CD4-positive, alpha-beta T cell treated with Interleukin-21 for 1 hour (primary cell): ENCODE measurements around the gene TCF15.
"Not testable (repeated sequence)": the region's sequence is repeated elsewhere in the genome, so short reads cannot be mapped to it uniquely, and the experiment has no call there.

Experiments used
- DNase-seq: peaks from one replicate; pipeline ENCODE4 v3.0.0-alpha.2; 2020

TCF15 gene

GRCh38 chr20:608970-609369 is 1.1 kb downstream of the TCF15 start:
- no peak for DNase-seq

- DNase-seq = no peak
Measured at GRCh38 chr20:607476-607875, 2.6 kb downstream of the TCF15 start.

DNA sequence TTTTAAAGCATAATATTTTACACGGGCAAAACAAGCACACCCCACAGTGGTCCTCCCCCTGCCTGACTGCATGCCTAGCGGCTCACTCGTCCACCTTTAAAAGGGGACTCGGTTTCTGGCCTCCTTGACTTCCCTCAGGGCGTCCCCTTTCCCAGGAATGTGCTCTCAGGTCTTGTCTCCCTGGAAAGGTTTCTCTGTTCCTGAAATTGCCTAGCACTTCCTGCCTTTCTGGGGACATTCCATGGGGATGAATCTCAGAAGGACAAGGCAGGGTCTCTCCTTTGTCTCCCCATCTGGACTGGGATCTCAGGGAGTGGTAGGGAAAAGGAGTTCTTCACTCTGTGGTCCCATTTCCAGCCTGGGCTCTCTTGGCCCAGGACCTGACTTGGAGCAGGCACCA is 4.9 kb downstream of the TCF15 start:
- DNase-seq = no peak

DNA sequence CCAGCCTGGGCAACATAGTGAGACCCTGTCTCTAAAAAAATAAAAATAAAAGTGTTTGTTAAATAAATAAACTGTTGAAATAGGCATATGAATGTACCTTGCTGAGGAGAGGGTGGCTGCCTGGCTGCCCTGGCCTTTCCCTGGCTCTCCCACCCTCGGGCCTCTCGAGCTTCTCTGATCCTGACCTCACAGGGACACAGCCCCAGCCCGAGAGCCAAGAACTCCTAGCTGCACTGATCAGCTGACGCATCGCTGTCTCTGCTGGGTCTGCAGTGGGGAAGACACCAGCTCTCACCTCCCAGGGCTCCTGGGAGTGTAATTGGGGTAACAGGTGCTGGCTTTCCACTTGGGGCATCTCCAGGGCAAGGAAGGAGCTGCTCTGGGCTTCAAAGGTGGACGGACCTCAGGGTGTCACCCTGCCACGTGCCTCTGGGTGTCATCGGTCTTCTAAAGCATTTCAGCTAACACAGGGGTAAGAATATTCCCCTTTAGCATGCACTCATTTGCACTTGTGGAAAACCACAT is 6.9 kb downstream of the TCF15 start:
- no peak for DNase-seq

GRCh38 chr20:602111-602970 is 7.8 kb downstream of the TCF15 start:
- DNase-seq = no peak

DNA sequence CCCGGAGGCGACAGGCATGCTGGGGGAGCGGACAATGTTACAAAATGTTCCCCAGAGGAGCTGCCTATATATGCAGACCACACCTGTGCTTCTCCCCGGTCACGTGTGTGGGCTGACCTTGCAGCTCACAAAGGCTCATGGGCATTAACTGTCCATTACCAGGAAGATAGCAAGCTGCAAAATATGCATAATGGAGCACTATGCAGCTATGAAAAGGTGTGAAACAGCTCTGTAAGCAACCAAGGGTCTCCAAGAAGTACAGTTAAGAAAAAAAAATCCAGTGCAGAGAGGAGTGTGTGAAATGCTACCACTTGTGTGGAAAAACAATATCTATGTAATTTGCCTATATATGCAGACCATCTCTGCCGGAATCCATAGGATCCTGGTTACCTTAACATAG is 9.4 kb downstream of the TCF15 start:
- DNase-seq = no peak

GRCh38 chr20:600141-600540 is 10.0 kb downstream of the TCF15 start:
- DNase-seq = no peak

DNA sequence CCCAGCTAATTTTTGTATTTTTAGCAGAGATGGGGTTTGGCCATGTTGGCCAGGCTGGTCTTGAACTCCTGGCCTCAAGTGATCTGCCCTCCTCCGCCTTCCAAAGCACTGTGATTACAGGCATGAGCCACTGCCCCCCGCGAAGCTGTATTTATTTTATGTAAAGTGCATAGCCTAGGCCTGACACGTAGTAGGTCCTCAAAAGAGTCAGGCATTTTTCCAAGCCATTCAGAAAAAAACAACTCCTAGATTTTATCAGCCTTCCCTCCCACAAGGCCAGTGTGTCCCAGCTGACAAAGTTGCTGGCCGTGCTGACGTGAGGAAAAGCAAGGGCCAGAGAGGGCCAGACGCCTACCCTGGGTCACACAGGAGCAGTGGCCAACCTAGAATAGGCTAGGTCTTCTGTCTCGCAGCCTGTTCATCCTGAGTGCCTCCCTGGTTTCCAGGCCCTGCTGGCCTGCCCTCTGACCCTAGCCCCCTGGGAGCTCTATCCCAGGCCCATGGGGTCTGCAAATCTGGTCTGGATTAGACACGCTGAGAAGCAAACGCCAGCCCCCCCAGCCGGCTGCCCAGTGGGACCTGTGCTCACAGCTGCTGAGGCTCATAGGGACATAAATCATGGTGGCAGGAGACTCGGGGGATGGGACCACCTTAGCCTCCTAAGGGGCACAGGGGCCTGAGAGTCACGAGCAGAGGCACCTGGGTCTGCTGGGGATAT is 11.8 kb downstream of the TCF15 start:
- DNase-seq = no peak

DNA sequence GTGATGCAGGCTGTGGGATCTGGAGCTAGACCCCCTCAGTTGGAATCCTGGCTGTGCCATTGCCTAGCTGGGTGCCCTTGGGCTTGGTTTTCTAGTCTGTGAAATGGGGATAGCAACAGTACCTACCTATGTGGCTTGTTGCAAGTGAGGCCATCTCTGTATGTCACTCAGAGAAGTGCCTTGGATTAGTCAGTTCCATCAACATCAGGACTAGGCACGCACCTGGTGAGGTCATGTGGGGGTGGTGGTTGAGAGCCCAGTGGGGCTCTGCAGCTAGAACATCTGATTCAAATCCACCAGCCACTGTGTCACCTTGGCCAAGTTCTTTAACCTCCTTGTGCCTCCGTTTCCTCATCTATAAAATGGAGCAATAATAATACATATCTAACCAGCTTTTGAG is 12.5 kb downstream of the TCF15 start:
- no peak for DNase-seq

- DNase-seq = no peak
Measured at GRCh38 chr20:595330-596308, 14.5 kb downstream of the TCF15 start.

DNA sequence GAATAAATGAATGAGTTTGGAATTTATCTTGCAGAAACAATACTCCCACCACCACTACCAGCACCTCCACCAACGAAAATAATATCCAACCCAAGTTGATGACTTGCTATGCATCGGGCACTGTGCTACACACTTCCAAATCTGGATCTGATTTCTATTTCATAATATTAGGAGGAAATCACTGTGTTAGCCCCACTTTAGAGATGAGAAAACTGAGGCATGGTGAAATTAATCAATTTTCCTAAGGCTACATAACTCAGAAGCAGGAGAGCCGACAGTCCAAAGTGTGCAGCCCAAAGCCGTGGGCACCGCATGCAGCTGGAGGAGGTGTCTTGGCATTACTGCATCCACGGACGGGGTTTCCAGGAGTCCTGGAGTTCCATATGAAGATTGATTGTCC is 17.6 kb downstream of the TCF15 start:
- DNase-seq = no peak

- DNase-seq = no peak
Measured at GRCh38 chr20:591941-592340, 18.2 kb downstream of the TCF15 start.

DNA sequence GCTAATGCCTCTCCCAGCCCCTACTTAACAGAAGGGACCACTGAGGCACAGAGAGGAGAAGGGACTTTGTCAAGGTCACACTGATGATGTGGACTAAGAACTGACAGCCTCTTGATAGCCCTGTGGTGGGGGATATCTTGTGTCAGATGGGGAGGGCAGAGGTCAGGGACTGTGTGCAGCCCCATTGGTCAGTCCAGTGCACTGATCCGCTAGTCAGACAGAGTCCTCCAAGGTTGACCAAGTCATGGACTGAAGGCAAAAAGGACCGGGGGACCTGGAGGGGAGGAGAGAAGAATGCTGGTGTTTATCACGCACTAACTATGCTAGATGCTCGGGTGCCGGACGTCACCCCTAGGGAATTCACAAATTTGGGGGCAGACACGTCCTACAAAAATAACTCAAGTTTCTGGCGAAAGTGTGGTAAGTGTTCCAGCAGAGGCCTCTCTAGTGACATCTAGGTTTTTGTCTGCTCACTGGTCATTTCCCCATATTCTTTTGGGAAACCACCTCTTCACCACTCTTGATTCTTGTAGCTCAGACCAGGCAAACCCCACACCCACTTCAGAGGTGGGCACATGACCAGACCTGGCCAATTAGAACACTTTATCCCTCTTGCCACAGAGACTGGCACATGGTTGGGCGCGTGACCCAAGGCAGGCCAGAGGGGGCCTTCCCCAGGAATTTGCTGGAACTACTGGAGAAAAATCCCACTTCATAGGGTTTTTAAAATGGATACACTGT is 21.0 kb downstream of the TCF15 start:
- no peak for DNase-seq

DNA sequence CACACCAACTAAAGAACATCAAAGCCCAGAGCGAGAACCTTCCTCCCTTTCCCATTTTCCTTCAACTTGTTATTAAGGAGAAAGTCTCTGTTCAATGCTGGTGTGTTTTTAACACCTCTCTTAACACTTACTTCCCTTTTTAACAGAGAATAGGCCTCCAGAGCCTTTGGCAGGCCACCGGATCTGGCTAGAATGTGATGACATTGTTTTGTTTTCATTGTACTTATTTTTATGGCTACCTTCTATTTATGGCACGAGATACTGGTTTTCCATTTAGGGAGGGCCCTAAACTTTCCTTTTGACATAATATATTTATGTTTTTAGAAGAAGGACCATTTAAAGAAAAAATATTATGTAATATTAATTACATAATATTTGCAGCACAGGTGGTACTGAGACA is 21.6 kb downstream of the TCF15 start:
- DNase-seq = no peak

DNA sequence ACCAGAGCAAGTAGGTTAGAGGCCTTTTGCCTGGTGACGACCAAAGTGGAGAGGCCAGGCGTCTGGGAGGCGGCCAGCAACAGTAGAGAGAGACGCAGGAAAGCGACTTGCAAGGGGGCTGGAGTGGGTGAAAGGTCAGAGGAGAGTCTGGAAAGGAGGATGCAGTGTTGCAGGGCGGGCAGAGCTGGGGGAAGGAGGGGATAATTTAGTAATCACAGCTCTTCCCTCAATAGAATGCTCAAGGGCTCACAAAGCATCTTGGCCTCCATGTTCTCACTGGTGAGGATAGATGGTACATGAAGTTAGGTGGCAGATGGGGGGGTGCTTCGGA is 25.2 kb downstream of the TCF15 start:
- DNase-seq = no peak

DNA sequence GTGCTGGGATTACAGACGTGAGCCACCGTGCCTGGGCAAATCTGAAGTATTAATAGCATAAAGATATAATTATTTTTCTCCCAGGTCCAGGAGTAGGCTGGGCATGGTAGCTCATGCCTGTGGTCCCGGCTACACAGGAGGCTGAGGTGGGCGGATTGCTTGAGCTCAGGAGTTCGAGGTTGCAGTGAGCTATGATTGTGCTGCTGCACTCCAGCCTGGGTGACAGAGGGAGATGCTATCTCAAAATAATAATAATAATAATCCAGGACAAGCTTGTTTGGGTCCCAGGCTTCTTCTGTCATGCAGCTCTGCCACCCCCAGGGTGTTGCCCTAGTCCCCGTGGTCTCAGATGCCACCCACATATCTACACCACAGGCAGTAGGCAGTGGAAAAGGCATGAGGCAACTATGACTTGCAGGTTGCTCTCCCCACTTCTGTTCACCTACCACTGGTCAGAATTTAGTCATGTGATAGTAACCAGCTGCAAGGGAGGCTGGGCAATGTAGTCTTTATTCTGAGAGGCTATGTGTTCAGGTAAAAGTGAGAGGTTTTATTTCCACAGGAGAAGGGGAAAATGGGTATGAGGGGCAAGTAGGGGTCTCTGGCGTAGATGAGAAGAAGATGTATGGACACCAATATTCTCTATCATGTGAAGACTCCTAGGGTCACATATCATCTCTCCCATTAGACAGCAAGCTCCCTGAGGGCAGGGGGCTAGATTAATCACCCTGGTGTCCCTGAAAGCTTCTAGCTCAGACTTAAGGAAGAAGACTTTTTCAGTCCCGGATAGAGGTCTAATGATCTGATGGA is 25.7 kb downstream of the TCF15 start:
- no peak for DNase-seq

DNA sequence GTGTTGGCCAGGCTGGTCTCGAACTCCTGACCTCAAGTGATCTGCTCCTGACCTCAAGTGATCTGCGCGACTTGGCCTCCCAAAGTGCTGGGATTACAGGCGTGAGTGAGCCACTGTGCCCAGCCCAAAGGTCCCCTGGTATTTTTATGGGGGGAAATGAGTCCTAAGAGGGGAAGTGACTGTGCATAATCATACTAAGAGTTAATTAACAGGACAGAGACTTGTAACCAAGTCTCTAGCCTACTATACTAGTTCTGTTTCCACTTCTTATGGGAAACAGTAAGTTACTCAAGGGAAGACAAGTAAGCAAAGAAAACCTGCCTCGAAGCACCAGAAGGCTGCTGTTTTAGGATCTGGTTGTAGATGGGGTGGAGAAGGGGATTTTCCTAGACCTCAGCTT is 27.9 kb downstream of the TCF15 start:
- no peak for DNase-seq

DNA sequence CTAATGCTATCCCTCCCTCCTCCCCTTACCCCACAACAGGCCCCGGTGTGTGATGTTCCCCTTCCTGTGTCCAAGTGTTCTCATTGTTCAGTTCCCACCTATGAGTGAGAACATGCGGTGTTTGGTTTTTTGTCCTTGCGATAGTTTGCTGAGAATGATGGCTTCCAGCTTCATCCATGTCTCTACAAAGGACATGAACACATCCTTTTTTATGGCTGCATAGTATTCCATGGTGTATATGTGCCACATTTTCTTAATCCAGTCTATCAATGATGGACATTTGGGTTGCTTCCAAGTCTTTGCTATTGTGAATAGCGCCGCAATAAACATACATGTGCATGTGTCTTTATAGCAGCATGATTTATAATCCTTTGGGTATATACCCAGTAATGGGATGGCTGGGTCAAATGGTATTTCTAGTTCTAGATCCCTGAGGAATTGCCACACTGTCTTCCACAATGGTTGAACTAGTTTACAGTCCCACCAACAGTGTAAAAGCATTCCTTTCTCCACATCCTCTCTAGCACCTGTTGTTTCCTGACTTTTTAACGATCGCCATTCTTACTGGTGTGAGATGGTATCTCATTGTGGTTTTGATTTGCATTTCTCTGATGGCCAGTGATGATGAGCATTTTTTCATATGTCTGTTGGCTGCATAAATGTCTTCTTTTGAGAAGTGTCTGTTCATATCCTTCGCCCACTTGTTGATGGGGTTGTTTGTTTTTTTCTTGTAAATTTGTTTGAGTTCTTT is 31.0 kb downstream of the TCF15 start:
- not testable (repeated sequence) for DNase-seq

- DNase-seq = no peak
Measured at GRCh38 chr20:577167-577791, 32.8 kb downstream of the TCF15 start.

DNA sequence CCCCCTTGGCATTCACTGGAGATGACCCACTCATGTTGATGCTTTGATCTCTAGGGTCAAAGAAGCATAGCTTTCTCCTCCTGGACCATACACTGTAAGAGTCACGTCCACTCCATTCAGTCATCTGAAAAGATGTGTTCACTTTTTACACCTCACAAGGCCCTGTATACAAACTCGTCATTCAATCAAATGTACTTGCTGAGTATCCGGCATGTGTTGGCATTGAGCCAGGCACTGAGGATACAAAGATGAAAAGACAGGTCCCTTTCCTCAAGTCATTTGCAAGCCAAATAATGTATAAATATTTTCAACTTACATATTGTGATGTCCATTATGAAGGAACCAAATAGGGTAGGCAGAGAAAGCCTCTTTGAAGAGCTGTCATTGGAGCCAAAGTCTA is 34.0 kb downstream of the TCF15 start:
- DNase-seq = no peak
